Kidney (tissue), 14 donors: ENCODE data around the gene BTBD9. TPM values are rescaled to one million over a fixed set of nuclear protein-coding genes. Genes with fewer than 3 reads are reported as not detected.

Experiments
- DNase-seq, 5 donors: peaks; one replicate each; pipeline ENCODE4 v3.0.0-alpha.2; 2013 to 2020
- FAIRE-seq: peaks from 2 replicates; lab custom pipeline; 2012; peaks lifted over from hg19 to GRCh38; lab: Jason Lieb, UNC
- H3K27ac ChIP-seq, 2 donors: one replicate each; pipeline ENCODE4 v1.7.0; 2013; ENCODE audit warnings: low read depth in 2 of 2, low read length in 2 of 2, inconsistent platforms in 1 of 2
- H3K27me3 ChIP-seq: one replicate; pipeline ENCODE4 v1.7.1; 2013; ENCODE audit warnings: low read length, inconsistent platforms; ENCODE audit not compliant: control insufficient read depth, insufficient read depth
- H3K36me3 ChIP-seq, 3 donors: one replicate each; pipeline versions ENCODE4 v1.7.0 to v1.7.1; 2013; ENCODE audit warnings: low read length in 3 of 3, control low read depth in 1 of 3, inconsistent platforms in 1 of 3; ENCODE audit not compliant: insufficient read depth in 3 of 3, control insufficient read depth in 2 of 3
- H3K4me1 ChIP-seq, 3 donors: one replicate each; pipeline versions ENCODE4 v1.7.0 to v1.7.1; 2013; ENCODE audit warnings: low read length in 3 of 3, inconsistent platforms in 1 of 3, low read depth in 1 of 3; ENCODE audit not compliant: control insufficient read depth in 2 of 3, insufficient read depth in 2 of 3
- H3K4me3 ChIP-seq, 3 donors: one replicate each; pipeline versions ENCODE4 v1.7.0 to v1.8.1; 2013; ENCODE audit warnings: low read length in 3 of 3, control low read depth in 1 of 3, inconsistent platforms in 1 of 3
- H3K9ac ChIP-seq, 3 donors: one replicate each; pipeline versions ENCODE4 v1.7.0 to v1.7.1; 2013; ENCODE audit warnings: low read length in 3 of 3, control low read depth in 1 of 3, inconsistent platforms in 1 of 3
- H3K9me3 ChIP-seq, 3 donors: one replicate each; pipeline versions ENCODE4 v1.7.0 to v1.7.1; 2013; ENCODE audit warnings: low read length in 3 of 3, control low read depth in 1 of 3, inconsistent platforms in 1 of 3; ENCODE audit not compliant: control insufficient read depth in 2 of 3, insufficient read depth in 1 of 3
- CTCF ChIP-seq: IDR thresholded peaks from 3 replicates; pipeline ENCODE4 v1.5.1; 2012; ENCODE audit warnings: mild to moderate bottlenecking, moderate library complexity, borderline replicate concordance; ENCODE audit not compliant: insufficient read depth; ENCODE audit errors: extremely low read depth
- intact Hi-C: fragments of 100-400 bp; cut with DNase I; formaldehyde crosslinking; loops from one replicate; pipeline ENCODE4 v1.11.1; 2022
- polyA plus RNA-seq: library from polyadenylated mRNA; stranded (reverse); fragments of 350-450 nt; fragmentation: Illumina TruSeq; extraction: RNeasy Lipid Tissue Mini Kit (QIAGEN cat#74804); gene quantifications from one replicate; pipeline ENCODE4 v1.2.3, GENCODE V29; 2014; ENCODE audit warnings: low read depth, low replicate concordance; ENCODE audit not compliant: insufficient read depth
- total RNA-seq: library from RNA; stranded (reverse); fragmentation: NEBNext Ultra II Directional; extraction: Animal tissue kit (Norgen Biotek cat#: 25700); gene quantifications from one replicate; pipeline ENCODE4 v1.2.1, GENCODE V29; 2021
- donor health status: control.
- donor health status: control.
- donor health status: control.
- donor health status: control.
- donor health status: control.
- donor health status: DM: yes; HTN: yes; CAD: no.
- donor health status: Normal renal cell carcinoma (clear cell type).

The BTBD9 gene
- total and polyA plus RNA-seq, 2 donors from 2014 or later, result 4.2 to 29.9 TPM

GRCh38 chr6:38391626-38392579 is 247.8 kb downstream of the BTBD9 start:
- TF ChIP-seq CTCF, result no peak
- H3K4me3 ChIP-seq, result no peak overlapping the region
- no peaks in the 10 kb centered on the region for H3K9me3 ChIP-seq
- intact Hi-C loops, result no loop called here
- no peaks in the 10 kb centered on the region for H3K36me3 ChIP-seq
- no peak overlapping the region for H3K9ac ChIP-seq
- no peaks in the 10 kb centered on the region for H3K4me1 ChIP-seq
- FAIRE-seq (no peak), DNase-seq (no peak)
- no peaks in the 10 kb centered on the region for H3K27me3 ChIP-seq
- no peak overlapping the region for H3K27ac ChIP-seq

GRCh38 chr6:38391206-38391605 is 248.5 kb downstream of the BTBD9 start:
- no peak for DNase-seq
- H3K27me3 ChIP-seq, result no peaks in the 10 kb centered on the region
- no peak overlapping the region for H3K4me3 ChIP-seq
- no peaks in the 10 kb centered on the region for H3K4me1 ChIP-seq
- no peaks in the 10 kb centered on the region for H3K9me3 ChIP-seq
- H3K27ac ChIP-seq, result no peak overlapping the region
- no peak for FAIRE-seq
- intact Hi-C loops, result no loop called here
- H3K36me3 ChIP-seq, result no peaks in the 10 kb centered on the region
- H3K9ac ChIP-seq, result no peak overlapping the region
- TF ChIP-seq CTCF, result no peak

GRCh38 chr6:38389875-38390274 is 249.9 kb downstream of the BTBD9 start:
- intact Hi-C loops, result no loop called here
- no peaks in the 10 kb centered on the region for H3K36me3 ChIP-seq
- H3K9ac ChIP-seq, result no peak overlapping the region
- DNase-seq (no peak), FAIRE-seq (no peak)
- H3K27ac ChIP-seq, result no peak overlapping the region
- H3K4me1 ChIP-seq, result no peaks in the 10 kb centered on the region
- TF ChIP-seq CTCF, result no peak
- H3K9me3 ChIP-seq, result no peaks in the 10 kb centered on the region
- no peaks in the 10 kb centered on the region for H3K27me3 ChIP-seq
- no peak overlapping the region for H3K4me3 ChIP-seq
